Naive thymus-derived CD4-positive, alpha-beta T cell (primary cell): Measurements from ENCODE around the gene DIAPH2. TPM values are rescaled to one million over a fixed set of nuclear protein-coding genes. Genes with fewer than 3 reads are reported as not detected.

Source experiments
- ATAC-seq: fragments of 150-1000 bp; cut with Tn5 transposase; 2 replicates; pipeline ENCODE4 v1.10.0; 2021; ENCODE audit warnings: mild to moderate bottlenecking, moderate library complexity
- CTCF ChIA-PET: fragments of 350-600 bp; sonication (Branson Sonifier 250); formaldehyde crosslinking; loops from one replicate; lab custom pipeline; 2021; ENCODE audit warnings: antibody characterized with exemption; lab: Charles Lee
- POLR2A ChIA-PET: fragments of 350-600 bp; sonication (Branson Sonifier 250); formaldehyde crosslinking; loops from one replicate; lab custom pipeline; 2021; ENCODE audit warnings: antibody characterized with exemption, inconsistent platforms; lab: Charles Lee
- DNase-seq, 9 donors: peaks; one replicate each; pipeline versions ENCODE4 v3.0.0 to v3.0.0-alpha.2; 2020 to 2022; ENCODE audit warnings: mixed read lengths in 1 of 9
- H3K27ac ChIP-seq: one replicate; pipeline ENCODE4 v1.7.0; 2013; ENCODE audit warnings: mild to moderate bottlenecking, low read depth, low read length, moderate library complexity
- H3K27me3 ChIP-seq, 2 donors: one replicate each; pipeline ENCODE4 v1.7.0; 2013; ENCODE audit warnings: low read length in 2 of 2, mild to moderate bottlenecking in 2 of 2, moderate library complexity in 2 of 2; ENCODE audit not compliant: control insufficient read depth in 2 of 2, insufficient read depth in 2 of 2
- H3K36me3 ChIP-seq, 3 experiments: 1 replicate in 2 of 3; 2 replicates in 1 of 3; pipeline ENCODE4 v1.7.0; 2013; ENCODE audit warnings: low read length in 3 of 3, mild to moderate bottlenecking in 3 of 3, moderate library complexity in 1 of 3; ENCODE audit not compliant: insufficient read depth in 3 of 3, control insufficient read depth in 2 of 3
- H3K4me1 ChIP-seq, 2 donors: one replicate each; pipeline ENCODE4 v1.7.0; 2013; ENCODE audit warnings: low read length in 2 of 2, mild to moderate bottlenecking in 2 of 2, moderate library complexity in 1 of 2; ENCODE audit not compliant: control insufficient read depth in 2 of 2, insufficient read depth in 2 of 2
- H3K4me3 ChIP-seq: 2 replicates; pipeline ENCODE4 v1.7.0; 2013; ENCODE audit warnings: mild to moderate bottlenecking, low read length
- H3K9me3 ChIP-seq, 3 experiments: 1 replicate in 2 of 3; 2 replicates in 1 of 3; pipeline ENCODE4 v1.7.0; 2013; ENCODE audit warnings: low read length in 3 of 3; ENCODE audit not compliant: control insufficient read depth in 2 of 3
- H3K27ac Mint-ChIP-seq, 9 donors: one replicate each; pipeline ENCODE4 v1.8.0; 2020 to 2022; ENCODE audit warnings: mixed read lengths in 9 of 9, mild to moderate bottlenecking in 8 of 9, moderate library complexity in 5 of 9, inconsistent platforms in 2 of 9
- H3K27me3 Mint-ChIP-seq, 5 donors: one replicate each; pipeline ENCODE4 v1.8.0; 2021 to 2022; ENCODE audit warnings: mixed read lengths in 5 of 5, mild to moderate bottlenecking in 1 of 5
- H3K36me3 Mint-ChIP-seq, 5 donors: one replicate each; pipeline ENCODE4 v1.8.0; 2020 to 2022; ENCODE audit warnings: mixed read lengths in 5 of 5, mild to moderate bottlenecking in 3 of 5, inconsistent platforms in 1 of 5
- H3K4me1 Mint-ChIP-seq, 7 donors: one replicate each; pipeline ENCODE4 v1.8.0; 2020 to 2022; ENCODE audit warnings: mixed read lengths in 7 of 7, mild to moderate bottlenecking in 3 of 7, inconsistent platforms in 1 of 7
- H3K4me3 Mint-ChIP-seq, 10 donors: one replicate each; pipeline ENCODE4 v1.8.0; 2020 to 2022; ENCODE audit warnings: mild to moderate bottlenecking in 10 of 10, mixed read lengths in 10 of 10, moderate library complexity in 6 of 10, inconsistent platforms in 2 of 10
- H3K9me3 Mint-ChIP-seq, 11 donors: one replicate each; pipeline ENCODE4 v1.8.0; 2020 to 2022; ENCODE audit warnings: mixed read lengths in 11 of 11, mild to moderate bottlenecking in 4 of 11, inconsistent platforms in 1 of 11, moderate library complexity in 1 of 11
- intact Hi-C, 2 donors: fragments of 100-400 bp; cut with micrococcal nuclease; formaldehyde crosslinking; loops; one replicate each; pipeline ENCODE4 v1.15.1; 2023
- polyA plus RNA-seq, 2 donors: library from polyadenylated mRNA; unstranded; fragments of 300-500 nt; fragmentation: Illumina TruSeq; gene quantifications; one replicate each; pipeline ENCODE4 v1.2.3, GENCODE V29; 2021
- total RNA-seq, 6 experiments: library from RNA in 5 of 6; stranded (reverse) in 5 of 6; gene quantifications; 1 replicate in 5 of 6; 2 replicates in 1 of 6; pipeline ENCODE4 v1.2.3 and lab custom pipeline; 2021 to 2026

Gene DIAPH2
- total and polyA plus RNA-seq, 7 experiments from 2014 or later, result 4.2 to 23.9 (median 6.9) TPM

- no peak overlapping the region for H3K4me3 Mint-ChIP-seq
- DNase-seq (no peak), ATAC-seq (no peak)
- intact Hi-C loops, result no loop called here
- Histone ChIP-seq H3K4me1 (no peaks in the 10 kb centered on the region), H3K9me3 (no peaks in the 10 kb centered on the region), H3K4me3 (no peak overlapping the region), H3K36me3 (no peaks in the 10 kb centered on the region), H3K27ac (no peak overlapping the region), H3K27me3 (no peaks in the 10 kb centered on the region)
- peaks cover 0 to 4% (median 0%) of the 10 kb centered on the region in 11 donors for H3K9me3 Mint-ChIP-seq
- H3K36me3 Mint-ChIP-seq, result peaks cover 0 to 6% (median 3%) of the 10 kb centered on the region in 5 donors
- POLR2A ChIA-PET, result no interaction called here
- H3K27me3 Mint-ChIP-seq, result no peaks in the 10 kb centered on the region
- no peak overlapping the region for H3K27ac Mint-ChIP-seq
- CTCF ChIA-PET, result no interaction called here
- peaks cover 0 to 3% (median 0%) of the 10 kb centered on the region in 7 donors for H3K4me1 Mint-ChIP-seq
These were observed 244.4 kb downstream of the DIAPH2 start for GRCh38 chrX:96929036-96929435.

GRCh38 chrX:96957718-96958117 lies 273.1 kb downstream of the DIAPH2 start:
- DNase-seq (no peak), ATAC-seq (no peak)
- H3K36me3 Mint-ChIP-seq, result peaks cover 7 to 51% (median 41%) of the 10 kb centered on the region in 5 donors
- no peak overlapping the region for H3K4me3 Mint-ChIP-seq
- Histone ChIP-seq H3K27ac (no peak overlapping the region), H3K9me3 (peaks cover 0 to 5% (median 0%) of the 10 kb centered on the region in 3 experiments), H3K4me1 (no peaks in the 10 kb centered on the region), H3K36me3 (no peaks in the 10 kb centered on the region), H3K27me3 (no peaks in the 10 kb centered on the region), H3K4me3 (no peak overlapping the region)
- H3K27ac Mint-ChIP-seq, result no peak overlapping the region
- ChIA-PET CTCF (no interaction called here), POLR2A (no interaction called here)
- intact Hi-C loops, result no loop called here
- no peaks in the 10 kb centered on the region for H3K4me1 Mint-ChIP-seq
- peaks cover 0 to 26% (median 12%) of the 10 kb centered on the region in 11 donors for H3K9me3 Mint-ChIP-seq
- no peaks in the 10 kb centered on the region for H3K27me3 Mint-ChIP-seq

- H3K9me3 ChIP-seq, result no peaks in the 10 kb centered on the region
- H3K4me1 ChIP-seq, result no peaks in the 10 kb centered on the region
- Mint-ChIP-seq H3K4me3 (no peak overlapping the region), H3K36me3 (peaks cover 0 to 37% (median 11%) of the 10 kb centered on the region in 5 donors), H3K27me3 (no peaks in the 10 kb centered on the region), H3K4me1 (no peaks in the 10 kb centered on the region), H3K9me3 (peaks cover 0 to 2% (median 0%) of the 10 kb centered on the region in 11 donors), H3K27ac (no peak overlapping the region)
- DNase-seq, result no peak
- ChIA-PET POLR2A (no interaction called here), CTCF (interaction anchor here (0.6 kb wide), 1 partner anchor 35 kb away, joined by 3 read pairs; no protein-coding TSS in a partner anchor)
- H3K36me3 ChIP-seq, result no peaks in the 10 kb centered on the region
- intact Hi-C loops, result no loop called here
- no peaks in the 10 kb centered on the region for H3K27me3 ChIP-seq
- H3K27ac ChIP-seq, result no peak overlapping the region
- no peak for ATAC-seq
- no peak overlapping the region for H3K4me3 ChIP-seq
These were observed 287.2 kb downstream of the DIAPH2 start for GRCh38 chrX:96971812-96972211.

GRCh38 chrX:96978906-96979305 lies 294.3 kb downstream of the DIAPH2 start:
- Histone ChIP-seq H3K4me3 (no peak overlapping the region), H3K9me3 (no peaks in the 10 kb centered on the region), H3K36me3 (no peaks in the 10 kb centered on the region), H3K27me3 (no peaks in the 10 kb centered on the region), H3K4me1 (no peaks in the 10 kb centered on the region), H3K27ac (no peak overlapping the region)
- Mint-ChIP-seq H3K4me1 (no peaks in the 10 kb centered on the region), H3K36me3 (peaks cover 0 to 4% (median 0%) of the 10 kb centered on the region in 5 donors), H3K9me3 (peaks cover 0 to 2% (median 0%) of the 10 kb centered on the region in 11 donors), H3K4me3 (no peak overlapping the region), H3K27me3 (no peaks in the 10 kb centered on the region), H3K27ac (no peak overlapping the region)
- no peak for ATAC-seq
- DNase-seq, result no peak
- intact Hi-C loops, result no loop called here
- ChIA-PET POLR2A (no interaction called here), CTCF (no interaction called here)

GRCh38 chrX:96979766-96980165 lies 295.1 kb downstream of the DIAPH2 start:
- H3K36me3 ChIP-seq, result no peaks in the 10 kb centered on the region
- CTCF ChIA-PET, result no interaction called here
- no peaks in the 10 kb centered on the region for H3K27me3 Mint-ChIP-seq
- intact Hi-C loops, result no loop called here
- no peaks in the 10 kb centered on the region for H3K4me1 ChIP-seq
- H3K4me3 Mint-ChIP-seq, result no peak overlapping the region
- no peaks in the 10 kb centered on the region for H3K9me3 ChIP-seq
- H3K4me3 ChIP-seq, result no peak overlapping the region
- H3K9me3 Mint-ChIP-seq, result peaks cover 0 to 2% (median 0%) of the 10 kb centered on the region in 11 donors
- H3K4me1 Mint-ChIP-seq, result no peaks in the 10 kb centered on the region
- no peak overlapping the region for H3K27ac ChIP-seq
- H3K27ac Mint-ChIP-seq, result no peak overlapping the region
- no peak for ATAC-seq
- no peaks in the 10 kb centered on the region for H3K27me3 ChIP-seq
- H3K36me3 Mint-ChIP-seq, result peaks cover 0 to 4% (median 0%) of the 10 kb centered on the region in 5 donors
- DNase-seq, result no peak
- POLR2A ChIA-PET, result no interaction called here

- H3K36me3 ChIP-seq, result no peaks in the 10 kb centered on the region
- no peaks in the 10 kb centered on the region for H3K27me3 Mint-ChIP-seq
- no peaks in the 10 kb centered on the region for H3K27me3 ChIP-seq
- no peak overlapping the region for H3K4me3 ChIP-seq
- peaks cover 0 to 4% (median 0%) of the 10 kb centered on the region in 5 donors for H3K36me3 Mint-ChIP-seq
- ChIA-PET CTCF (no interaction called here), POLR2A (no interaction called here)
- DNase-seq (no peak), ATAC-seq (no peak)
- H3K9me3 ChIP-seq, result no peaks in the 10 kb centered on the region
- H3K27ac ChIP-seq, result no peak overlapping the region
- no peak overlapping the region for H3K27ac Mint-ChIP-seq
- H3K4me1 ChIP-seq, result no peaks in the 10 kb centered on the region
- H3K4me1 Mint-ChIP-seq, result no peaks in the 10 kb centered on the region
- intact Hi-C loops, result no loop called here
- H3K9me3 Mint-ChIP-seq, result no peaks in the 10 kb centered on the region
- peak overlapping the region in 1 of 10 donors; percentile 7 for H3K4me3 Mint-ChIP-seq
These were observed 297.5 kb downstream of the DIAPH2 start for GRCh38 chrX:96982161-96982560.

- H3K36me3 Mint-ChIP-seq, result peaks cover 0 to under 1% (median 0%) of the 10 kb centered on the region in 5 donors
- ChIA-PET CTCF (no interaction called here), POLR2A (no interaction called here)
These were observed 299.9 kb downstream of the DIAPH2 start for GRCh38 chrX:96984538-96984937.

More at GRCh38 chrX:96984538-96984937, 299.9 kb downstream of the DIAPH2 start:
- Mint-ChIP-seq H3K9me3 (no peaks in the 10 kb centered on the region), H3K4me1 (no peaks in the 10 kb centered on the region), H3K27ac (no peak overlapping the region), H3K4me3 (no peak overlapping the region), H3K27me3 (no peaks in the 10 kb centered on the region)
- Histone ChIP-seq H3K9me3 (no peaks in the 10 kb centered on the region), H3K4me3 (no peak overlapping the region), H3K4me1 (no peaks in the 10 kb centered on the region), H3K27ac (no peak overlapping the region), H3K36me3 (no peaks in the 10 kb centered on the region), H3K27me3 (no peaks in the 10 kb centered on the region)
- no peak for ATAC-seq
- DNase-seq, result no peak
- intact Hi-C loops, result no loop called here
